CD14-positive monocyte (primary cell): Measurements from ENCODE around the gene EPHB2. TPM values are rescaled to one million over a fixed set of nuclear protein-coding genes. Genes with fewer than 3 reads are reported as not detected.
A peak's percentile ranks its signal among the peaks of the same experiment; 100 is the strongest.

Experiments
- DNase-seq, 3 donors: peaks; one replicate each; pipeline ENCODE4 v3.0.0-alpha.2; 2011 to 2022
- H2AFZ ChIP-seq: 2 replicates; pipeline ENCODE4 v1.6.0; 2012; ENCODE audit warnings: mild to moderate bottlenecking, low read depth, low read length, inconsistent platforms; ENCODE audit not compliant: insufficient read depth, poor library complexity, severe bottlenecking
- H3K27ac ChIP-seq, 2 donors: 1 replicate in 1 of 2; 2 replicates in 1 of 2; pipeline ENCODE4 v1.5.1; 2012 to 2013; ENCODE audit warnings: low read length in 2 of 2, control low read depth in 1 of 2, inconsistent platforms in 1 of 2, low read depth in 1 of 2, mild to moderate bottlenecking in 1 of 2
- H3K27me3 ChIP-seq, 2 donors: one replicate each; pipeline versions ENCODE4 v1.6.0 to v1.6.1; 2011 to 2013; ENCODE audit warnings: low read length in 2 of 2; ENCODE audit not compliant: control insufficient read depth in 2 of 2, insufficient read depth in 2 of 2
- H3K36me3 ChIP-seq, 2 donors: replicated peaks in 1 of 2; 1 replicate in 1 of 2; 2 replicates in 1 of 2; pipeline versions ENCODE4 v1.5.1 to v1.6.1; 2012 to 2013; ENCODE audit warnings: low read length in 2 of 2, control low read depth in 1 of 2, inconsistent platforms in 1 of 2, mild to moderate bottlenecking in 1 of 2; ENCODE audit not compliant: insufficient read depth in 2 of 2, control insufficient read depth in 1 of 2
- H3K4me1 ChIP-seq, 2 donors: 1 replicate in 1 of 2; 2 replicates in 1 of 2; pipeline versions ENCODE4 v1.5.1 to v1.6.1; 2012 to 2013; ENCODE audit warnings: low read length in 2 of 2, control low read depth in 1 of 2, inconsistent platforms in 1 of 2, mild to moderate bottlenecking in 1 of 2, moderate library complexity in 1 of 2; ENCODE audit not compliant: insufficient read depth in 2 of 2, control insufficient read depth in 1 of 2
- H3K4me2 ChIP-seq: replicated peaks from 2 replicates; pipeline ENCODE3; 2012; ENCODE audit warnings: low read length, moderate library complexity, mild to moderate bottlenecking; ENCODE audit not compliant: poor library complexity, severe bottlenecking; ENCODE audit errors: extremely low read depth
- H3K4me3 ChIP-seq, 3 experiments: fragments of 200-600 bp in 1 of 3; sonication (generic) in 1 of 3; replicated peaks in 1 of 3; 1 replicate in 2 of 3; 2 replicates in 1 of 3; pipeline ENCODE4 v1.5.1; 2011 to 2013; ENCODE audit warnings: low read length in 3 of 3, mild to moderate bottlenecking in 3 of 3, control low read depth in 2 of 3, low read depth in 2 of 3, inconsistent platforms in 1 of 3, moderate library complexity in 1 of 3
- H3K79me2 ChIP-seq: 2 replicates; pipeline ENCODE4 v1.6.0; 2012; ENCODE audit warnings: mild to moderate bottlenecking, control low read depth, inconsistent platforms, low read length, moderate library complexity; ENCODE audit not compliant: insufficient read depth
- H3K9ac ChIP-seq: 2 replicates; pipeline ENCODE4 v1.6.0; 2017; ENCODE audit warnings: low read length, mild to moderate bottlenecking; ENCODE audit not compliant: insufficient read depth, poor library complexity, severe bottlenecking
- H3K9me3 ChIP-seq, 2 donors: replicated peaks in 1 of 2; 1 replicate in 1 of 2; 2 replicates in 1 of 2; pipeline versions ENCODE4 v1.5.1 to v1.6.1; 2012 to 2013; ENCODE audit warnings: low read length in 2 of 2, control low read depth in 1 of 2; ENCODE audit not compliant: control insufficient read depth in 1 of 2, insufficient read depth in 1 of 2
- H4K20me1 ChIP-seq: 2 replicates; pipeline ENCODE4 v1.6.0; 2012; ENCODE audit warnings: mild to moderate bottlenecking, low read length, control low read depth, moderate library complexity; ENCODE audit not compliant: insufficient read depth
- H3K27ac Mint-ChIP-seq, 7 donors: one replicate each; pipeline ENCODE4 v1.8.0; 2020; ENCODE audit warnings: mild to moderate bottlenecking in 7 of 7, mixed read lengths in 7 of 7, moderate library complexity in 6 of 7, inconsistent platforms in 2 of 7
- H3K27me3 Mint-ChIP-seq, 3 donors: one replicate each; pipeline ENCODE4 v1.8.0; 2021 to 2022; ENCODE audit warnings: low read depth in 3 of 3, mild to moderate bottlenecking in 3 of 3, mixed read lengths in 3 of 3, moderate library complexity in 3 of 3, inconsistent platforms in 1 of 3
- H3K36me3 Mint-ChIP-seq, 2 donors: one replicate each; pipeline ENCODE4 v1.8.0; 2020; ENCODE audit warnings: mixed read lengths in 2 of 2, inconsistent platforms in 1 of 2, mild to moderate bottlenecking in 1 of 2
- H3K4me1 Mint-ChIP-seq: one replicate; pipeline ENCODE4 v1.8.0; 2020; ENCODE audit warnings: mild to moderate bottlenecking, mixed read lengths
- H3K4me3 Mint-ChIP-seq, 2 donors: one replicate each; pipeline ENCODE4 v1.8.0; 2020; ENCODE audit warnings: mild to moderate bottlenecking in 2 of 2, mixed read lengths in 2 of 2, moderate library complexity in 1 of 2
- H3K9me3 Mint-ChIP-seq, 7 donors: one replicate each; pipeline ENCODE4 v1.8.0; 2020 to 2022; ENCODE audit warnings: mixed read lengths in 7 of 7, mild to moderate bottlenecking in 6 of 7, moderate library complexity in 6 of 7, inconsistent platforms in 2 of 7
- CTCF ChIP-seq: fragments of 200-600 bp; IDR thresholded peaks from one replicate; pipeline ENCODE4 v1.8.0; 2022; ENCODE audit warnings: antibody characterized with exemption, mild to moderate bottlenecking
- WGBS: methylation state at CpG from one replicate; pipeline ENCODE4 v1.1.5; 2013; ENCODE audit warnings: missing lambda C conversion rate; ENCODE audit not compliant: insufficient coverage; 5-methylcytosine and 5-hydroxymethylcytosine counted together
- intact Hi-C, 2 donors: fragments of 100-400 bp; cut with micrococcal nuclease; formaldehyde crosslinking; loops; one replicate each; pipeline versions ENCODE4 v1.15.0 to v1.15.1; 2023
- polyA plus RNA-seq, 3 donors: library from polyadenylated mRNA; depleted of rRNA in 1 of 3; unstranded in 2 of 3; stranded (reverse) in 1 of 3; fragments of 300-500 nt in 2 of 3; fragments of >200 nt in 1 of 3; fragmentation: Illumina TruSeq in 2 of 3; gene quantifications; 1 replicate in 2 of 3; 2 replicates in 1 of 3; pipeline ENCODE4 v1.2.3, GENCODE V29; 2012 to 2021

EPHB2 gene
- polyA plus RNA-seq, 3 donors: 2.9 to 5.6 (median 3.4) TPM

- DNase-seq: no peak
- H3K4me1 Mint-ChIP-seq: no peaks in the 10 kb centered on the region
- H3K9me3 Mint-ChIP-seq: no peaks in the 10 kb centered on the region
- no peak overlapping the region for H2AFZ ChIP-seq
- no CpG with 5 or more reads among the region's 1 CpG for WGBS
- no peaks in the 10 kb centered on the region for H3K4me1 ChIP-seq
- H3K79me2 ChIP-seq: no peaks in the 10 kb centered on the region
- TF ChIP-seq CTCF: no peak
- H4K20me1 ChIP-seq: no peaks in the 10 kb centered on the region
- peaks cover 3 to 7% (median 7%) of the 10 kb centered on the region in 3 donors for H3K27me3 Mint-ChIP-seq
- H3K4me2 ChIP-seq: no peak overlapping the region
- peak overlapping the region in 1 of 7 donors; percentile 11 for H3K27ac Mint-ChIP-seq
- no peaks in the 10 kb centered on the region for H3K36me3 Mint-ChIP-seq
- H3K9me3 ChIP-seq: no peaks in the 10 kb centered on the region
- H3K27me3 ChIP-seq: no peaks in the 10 kb centered on the region
- H3K4me3 ChIP-seq: no peak overlapping the region
- intact Hi-C loops: no loop called here
- H3K36me3 ChIP-seq: no peaks in the 10 kb centered on the region
- H3K27ac ChIP-seq: no peak overlapping the region
- no peak overlapping the region for H3K4me3 Mint-ChIP-seq
- H3K9ac ChIP-seq: no peak overlapping the region
These were observed 27.1 kb upstream of the EPHB2 start for GRCh38 chr1:22683547-22683946.

- H3K27ac ChIP-seq: no peak overlapping the region
- H3K27me3 ChIP-seq: no peaks in the 10 kb centered on the region
- Mint-ChIP-seq H3K9me3 (no peaks in the 10 kb centered on the region), H3K27me3 (peaks cover 7 to 9% (median 7%) of the 10 kb centered on the region in 3 donors), H3K4me3 (no peak overlapping the region), H3K36me3 (no peaks in the 10 kb centered on the region), H3K27ac (peak overlapping the region in 1 of 7 donors; percentile 25), H3K4me1 (no peaks in the 10 kb centered on the region)
- no peaks in the 10 kb centered on the region for H3K9me3 ChIP-seq
- H3K4me1 ChIP-seq: no peaks in the 10 kb centered on the region
- no peak for TF ChIP-seq CTCF
- no peak overlapping the region for H3K4me2 ChIP-seq
- no peaks in the 10 kb centered on the region for H4K20me1 ChIP-seq
- intact Hi-C loops: no loop called here
- 84% methylated on average over 10 of the region's 10 CpGs for WGBS
- no peak overlapping the region for H3K4me3 ChIP-seq
- H3K36me3 ChIP-seq: no peaks in the 10 kb centered on the region
- no peak overlapping the region for H3K9ac ChIP-seq
- no peak overlapping the region for H2AFZ ChIP-seq
- no peaks in the 10 kb centered on the region for H3K79me2 ChIP-seq
- no peak for DNase-seq
These were observed 25.0 kb upstream of the EPHB2 start for GRCh38 chr1:22685591-22686059.
